GM10248 (cell line): Measurements from ENCODE around the gene MAP2.

Experiments used
- CTCF ChIA-PET: fragments of 300-600 bp; sonication (Branson Sonifier 250); formaldehyde crosslinking; extraction: SDS; loops from one replicate; lab custom pipeline; 2021; ENCODE audit warnings: antibody characterized with exemption; lab: Yijun Ruan, JAX
- POLR2A ChIA-PET: fragments of 350-650 bp; sonication (Branson Sonifier 250); formaldehyde crosslinking; extraction: SDS; loops from one replicate; lab custom pipeline; 2020; ENCODE audit warnings: antibody characterized with exemption; lab: Yijun Ruan, JAX
- DNase-seq: peaks from one replicate; pipeline ENCODE4 v3.0.0; 2012; ENCODE audit errors: extremely low spot score
- TF ChIP-seq, protein P1 (sequence below): IDR thresholded peaks from 2 replicates; pipeline ENCODE4 v1.5.1; 2012; ENCODE audit warnings: mild to moderate bottlenecking, low read depth; ENCODE audit errors: extremely low read depth, missing control alignments, control extremely low read depth

Gene MAP2

DNA sequence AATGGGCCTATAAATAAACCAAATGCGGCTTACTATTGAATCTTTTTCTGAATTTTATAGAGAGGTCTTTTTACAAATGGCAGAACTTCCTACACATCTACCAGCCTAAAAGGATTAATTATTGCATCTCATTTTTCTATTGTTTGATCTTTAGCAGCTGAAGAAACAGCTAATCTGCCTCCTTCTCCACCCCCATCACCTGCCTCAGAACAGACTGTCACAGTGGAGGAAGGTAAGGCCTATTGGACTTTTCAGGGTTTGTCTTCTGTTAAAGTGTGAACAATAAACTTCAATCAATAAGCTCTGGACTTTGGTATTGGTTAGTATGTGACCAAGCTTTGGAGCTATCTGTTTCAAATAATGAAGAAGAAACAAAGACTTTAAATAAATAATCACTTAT lies 256.7 kb downstream of the MAP2 start:
- ChIA-PET POLR2A (no interaction called here), CTCF (no interaction called here)
- DNase-seq, result no peak
- TF ChIP-seq, protein P1, sequence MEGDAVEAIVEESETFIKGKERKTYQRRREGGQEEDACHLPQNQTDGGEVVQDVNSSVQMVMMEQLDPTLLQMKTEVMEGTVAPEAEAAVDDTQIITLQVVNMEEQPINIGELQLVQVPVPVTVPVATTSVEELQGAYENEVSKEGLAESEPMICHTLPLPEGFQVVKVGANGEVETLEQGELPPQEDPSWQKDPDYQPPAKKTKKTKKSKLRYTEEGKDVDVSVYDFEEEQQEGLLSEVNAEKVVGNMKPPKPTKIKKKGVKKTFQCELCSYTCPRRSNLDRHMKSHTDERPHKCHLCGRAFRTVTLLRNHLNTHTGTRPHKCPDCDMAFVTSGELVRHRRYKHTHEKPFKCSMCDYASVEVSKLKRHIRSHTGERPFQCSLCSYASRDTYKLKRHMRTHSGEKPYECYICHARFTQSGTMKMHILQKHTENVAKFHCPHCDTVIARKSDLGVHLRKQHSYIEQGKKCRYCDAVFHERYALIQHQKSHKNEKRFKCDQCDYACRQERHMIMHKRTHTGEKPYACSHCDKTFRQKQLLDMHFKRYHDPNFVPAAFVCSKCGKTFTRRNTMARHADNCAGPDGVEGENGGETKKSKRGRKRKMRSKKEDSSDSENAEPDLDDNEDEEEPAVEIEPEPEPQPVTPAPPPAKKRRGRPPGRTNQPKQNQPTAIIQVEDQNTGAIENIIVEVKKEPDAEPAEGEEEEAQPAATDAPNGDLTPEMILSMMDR, result no peak

- no peak for DNase-seq
- ChIA-PET CTCF (no interaction called here), POLR2A (no interaction called here)
- TF ChIP-seq, protein P1, result no peak
Measured at GRCh38 chr2:209681201-209681735, 257.4 kb downstream of the MAP2 start.

- TF ChIP-seq, protein P1, result no peak
- ChIA-PET POLR2A (no interaction called here), CTCF (no interaction called here)
- no peak for DNase-seq
Measured at GRCh38 chr2:209682646-209683045, 258.8 kb downstream of the MAP2 start.

DNA sequence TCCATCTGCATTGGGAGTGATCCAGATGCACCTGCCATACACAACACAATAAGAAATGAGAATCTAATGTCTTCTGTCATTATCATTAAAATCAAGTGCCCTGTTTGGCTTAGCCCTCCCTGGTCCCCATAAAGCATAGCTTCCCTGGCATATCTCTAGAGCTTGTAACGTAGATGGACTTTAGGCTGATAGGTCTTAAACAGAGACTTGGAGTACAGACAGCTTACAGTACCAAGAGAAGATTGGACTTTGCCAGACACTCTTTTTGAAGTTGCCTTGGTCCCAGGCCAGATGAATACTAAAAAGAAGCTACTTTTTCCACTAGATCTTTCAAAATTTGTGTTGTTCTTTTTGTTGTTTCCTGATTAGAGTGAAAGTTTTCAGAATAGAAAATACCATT lies 261.5 kb downstream of the MAP2 start:
- TF ChIP-seq, protein P1, result no peak
- ChIA-PET POLR2A (no interaction called here), CTCF (interaction anchor here (1.2 kb wide), 1 partner anchor 9 kb away, joined by 3 read pairs; no protein-coding TSS in a partner anchor)
- DNase-seq, result no peak

DNA sequence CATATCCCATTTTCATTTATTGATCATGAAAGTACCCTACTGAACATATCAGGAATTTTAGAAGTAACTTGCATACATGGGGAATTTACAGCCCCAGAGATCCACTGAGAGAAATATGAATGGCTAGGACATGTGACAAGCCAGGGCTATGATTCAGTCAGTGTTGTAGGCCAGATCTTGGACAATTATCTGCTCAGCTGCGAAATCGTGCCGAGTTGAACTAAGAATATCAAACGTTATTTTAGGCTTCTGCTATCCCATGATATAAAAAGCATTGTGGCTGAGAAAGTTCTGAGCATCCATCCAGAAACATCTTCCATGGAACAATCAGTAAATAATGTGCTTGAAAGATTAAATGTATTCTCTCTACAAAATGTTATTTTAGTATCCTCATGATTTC lies 262.1 kb downstream of the MAP2 start:
- CTCF ChIA-PET, result interaction anchor here (1.2 kb wide), 1 partner anchor 10 kb away, joined by 3 read pairs; no protein-coding TSS in a partner anchor
- TF ChIP-seq, protein P1, result no peak
- POLR2A ChIA-PET, result no interaction called here
- DNase-seq, result no peak

GRCh38 chr2:209686448-209686847 lies 262.6 kb downstream of the MAP2 start:
- POLR2A ChIA-PET, result no interaction called here
- TF ChIP-seq, protein P1, result no peak
- DNase-seq, result no peak
- CTCF ChIA-PET, result interaction anchor here (1.4 kb wide), 1 partner anchor 9 kb away, joined by 4 read pairs; no protein-coding TSS in a partner anchor
